HFFc6 (cell line): ENCODE measurements around the gene CFAP47. TPM values are rescaled to one million over a fixed set of nuclear protein-coding genes. Genes with fewer than 3 reads are reported as not detected.
"Not testable (repeated sequence)": the region's sequence is repeated elsewhere in the genome, so short reads cannot be mapped to it uniquely, and the experiment has no call there.

Experiments used
- DNase-seq: peaks from one replicate; pipeline ENCODE4 v3.0.0-alpha.2; 2018
- H3K27ac Mint-ChIP-seq: 2 replicates; pipeline ENCODE4 v1.8.0; 2020; ENCODE audit warnings: mild to moderate bottlenecking, mixed read lengths
- H3K27me3 Mint-ChIP-seq: 2 replicates; pipeline ENCODE4 v1.8.0; 2021; ENCODE audit warnings: mild to moderate bottlenecking, moderate library complexity, mixed read lengths; ENCODE audit not compliant: insufficient read depth
- H3K36me3 Mint-ChIP-seq: 2 replicates; pipeline ENCODE4 v1.8.0; 2021; ENCODE audit warnings: low read depth, mixed read lengths
- H3K4me1 Mint-ChIP-seq: 2 replicates; pipeline ENCODE4 v1.8.0; 2020; ENCODE audit warnings: low read depth, mixed read lengths
- H3K4me3 Mint-ChIP-seq: 2 replicates; pipeline ENCODE4 v1.8.0; 2020; ENCODE audit warnings: mild to moderate bottlenecking, moderate library complexity, mixed read lengths
- H3K9me3 Mint-ChIP-seq: 2 replicates; pipeline ENCODE4 v1.8.0; 2020; ENCODE audit warnings: mild to moderate bottlenecking, mixed read lengths
- CTCF ChIP-seq: fragments of 200-600 bp; sonication (generic); IDR thresholded peaks from 2 replicates; pipeline ENCODE4 v1.5.0; 2021; ENCODE audit warnings: antibody characterized with exemption, mild to moderate bottlenecking
- total RNA-seq, 6 experiments: library from RNA; stranded (reverse); fragmentation: NEBNext Ultra II Directional; extraction: Animal tissue kit (Norgen Biotek cat#: 25700); gene quantifications; 2 replicates in 1 of 6; 3 replicates in 5 of 6; pipeline ENCODE4 v1.2.3, GENCODE V29; 2021

CFAP47 gene
- total RNA-seq, 6 experiments from 2014 or later, result not detected

DNA sequence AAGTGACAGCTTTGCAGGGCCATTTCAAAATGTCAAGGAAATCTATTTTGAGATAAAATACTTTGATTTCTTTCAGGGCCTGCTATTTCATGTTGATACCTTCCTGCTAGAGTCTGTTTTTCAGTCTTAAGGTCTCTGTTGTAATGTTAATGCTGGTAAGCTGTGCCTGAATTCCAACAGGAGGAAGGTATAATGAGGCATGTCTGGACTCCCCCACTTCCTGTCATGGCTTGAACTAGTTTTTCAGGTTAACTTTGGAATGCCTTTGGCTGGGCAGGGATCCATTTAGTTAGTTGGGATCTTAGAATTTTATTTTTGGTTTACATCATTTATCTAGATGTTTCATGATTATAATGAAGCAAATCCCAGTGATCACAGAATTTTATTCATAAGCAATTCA, 279.0 kb downstream of the CFAP47 start:
- Mint-ChIP-seq H3K4me3 (no peak overlapping the region), H3K9me3 (peaks cover 1% of the 10 kb centered on the region; the same call in 1 of the 2 replicates), H3K27me3 (no peaks in the 10 kb centered on the region), H3K36me3 (no peaks in the 10 kb centered on the region), H3K27ac (no peak overlapping the region), H3K4me1 (no peaks in the 10 kb centered on the region)
- no peak for DNase-seq
- no peak for TF ChIP-seq CTCF

DNA sequence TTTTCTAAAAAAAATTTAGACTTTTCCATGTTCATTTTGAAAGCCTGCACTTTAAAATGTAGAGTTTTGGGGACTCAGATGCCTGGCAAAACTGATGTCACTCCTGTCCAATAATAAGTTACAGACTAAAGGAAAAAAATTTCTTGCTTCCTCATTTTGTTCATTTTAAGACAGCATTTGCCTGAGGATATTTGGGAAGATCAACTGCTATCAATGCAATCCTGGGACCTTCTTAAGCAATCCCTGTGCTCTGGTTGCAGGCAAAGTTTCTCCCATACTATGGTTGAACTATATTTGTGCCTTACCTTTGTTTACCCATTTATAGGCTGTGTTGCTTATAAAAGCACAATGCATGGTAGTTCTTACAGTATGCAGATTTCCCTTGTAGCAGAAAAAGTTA, 280.4 kb downstream of the CFAP47 start:
- Mint-ChIP-seq H3K36me3 (no peaks in the 10 kb centered on the region), H3K9me3 (peaks cover 4% of the 10 kb centered on the region; the same call in 1 of the 2 replicates)

DNA sequence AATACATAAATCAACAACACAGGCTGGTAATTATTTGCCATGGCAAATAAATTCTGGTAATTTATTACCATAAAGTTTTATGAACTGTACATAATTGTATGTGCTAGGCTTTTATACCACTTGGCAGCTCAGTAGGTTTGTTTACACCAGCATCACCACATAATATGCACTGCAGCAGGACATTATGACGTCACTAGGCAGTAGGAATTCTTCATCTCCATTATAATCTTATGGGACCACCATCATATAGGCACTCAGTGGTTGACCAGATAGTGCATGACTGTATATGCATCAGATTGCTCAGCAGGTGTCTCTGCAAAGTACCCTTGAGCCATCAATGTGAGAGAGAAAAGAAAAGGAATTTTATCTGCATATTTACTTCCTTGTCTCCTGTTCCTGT, 295.4 kb downstream of the CFAP47 start:
- DNase-seq, result no peak
- Mint-ChIP-seq H3K27ac (no peak overlapping the region), H3K36me3 (no peaks in the 10 kb centered on the region), H3K4me1 (no peaks in the 10 kb centered on the region), H3K4me3 (no peak overlapping the region), H3K9me3 (peaks cover 6% of the 10 kb centered on the region), H3K27me3 (no peaks in the 10 kb centered on the region; the same call in 1 of the 2 replicates)
- TF ChIP-seq CTCF, result no peak

More for the DNA sequence above, 280.4 kb downstream of the CFAP47 start:
- no peak for DNase-seq
- no peak overlapping the region for H3K4me3 Mint-ChIP-seq
- no peak for TF ChIP-seq CTCF
- no peaks in the 10 kb centered on the region for H3K4me1 Mint-ChIP-seq
- no peak overlapping the region for H3K27ac Mint-ChIP-seq
- no peaks in the 10 kb centered on the region for H3K27me3 Mint-ChIP-seq

DNA sequence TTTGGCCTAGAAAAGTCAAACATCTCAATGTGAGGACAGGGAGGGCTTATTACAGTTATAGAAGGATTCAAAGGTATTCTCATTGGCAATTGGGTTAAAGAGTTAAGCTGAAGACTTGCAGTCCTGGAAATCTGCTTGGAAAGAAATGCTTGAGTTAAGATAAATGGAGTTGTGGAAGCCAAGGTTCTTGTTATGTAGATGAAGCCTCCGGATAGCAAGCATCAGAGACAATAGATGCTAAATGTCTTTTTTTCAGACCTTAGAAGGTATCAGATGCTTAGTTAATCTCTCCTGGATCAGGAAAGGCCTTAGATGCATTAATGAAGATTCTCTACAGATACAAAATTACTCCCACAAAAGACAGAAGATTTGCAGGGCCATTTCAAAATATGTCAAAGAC, 299.3 kb downstream of the CFAP47 start:
- peaks cover 6% of the 10 kb centered on the region for H3K9me3 Mint-ChIP-seq
- no peaks in the 10 kb centered on the region for H3K4me1 Mint-ChIP-seq
- no peaks in the 10 kb centered on the region for H3K36me3 Mint-ChIP-seq
- no peak for DNase-seq
- H3K27me3 Mint-ChIP-seq, result no peaks in the 10 kb centered on the region
- H3K4me3 Mint-ChIP-seq, result no peak overlapping the region
- no peak overlapping the region for H3K27ac Mint-ChIP-seq
- TF ChIP-seq CTCF, result no peak

- not testable (repeated sequence) for H3K9me3 Mint-ChIP-seq, H3K4me1 Mint-ChIP-seq
Observed at GRCh38 chrX:36234840-36235528, 315.4 kb downstream of the CFAP47 start.

DNA sequence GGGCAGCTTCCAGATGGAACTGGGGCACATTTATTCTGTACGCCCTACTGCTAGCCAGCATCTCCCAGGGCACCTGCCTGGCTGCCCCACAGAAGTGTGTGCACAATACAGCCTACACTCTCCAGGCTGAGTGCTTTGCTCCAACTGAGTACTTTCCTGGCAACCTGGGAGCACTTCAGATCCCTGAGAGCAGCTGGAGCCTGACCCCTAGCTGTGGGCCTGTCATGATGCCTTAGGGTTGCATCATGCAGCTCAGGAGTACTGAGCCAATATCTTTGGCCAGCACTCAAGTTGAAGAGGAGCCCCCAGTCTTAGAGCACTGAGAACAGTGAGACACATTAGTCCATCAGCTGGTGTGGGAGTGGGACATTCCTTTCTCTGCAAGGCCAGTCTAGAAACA, 321.9 kb downstream of the CFAP47 start:
- Mint-ChIP-seq H3K4me3 (no peak overlapping the region), H3K4me1 (no peaks in the 10 kb centered on the region), H3K27me3 (no peaks in the 10 kb centered on the region), H3K36me3 (no peaks in the 10 kb centered on the region), H3K9me3 (peaks cover 5% of the 10 kb centered on the region; the same call in 1 of the 2 replicates), H3K27ac (no peak overlapping the region)
- TF ChIP-seq CTCF, result no peak
- DNase-seq, result no peak

More at GRCh38 chrX:36234840-36235528, 315.4 kb downstream of the CFAP47 start:
- DNase-seq, H3K27ac Mint-ChIP-seq, H3K4me3 Mint-ChIP-seq, H3K36me3 Mint-ChIP-seq, H3K27me3 Mint-ChIP-seq: not testable (repeated sequence)
